Ovary (tissue), 9 donors: Measurements from ENCODE around the gene JPH4. TPM values are rescaled to one million over a fixed set of nuclear protein-coding genes. Genes with fewer than 3 reads are reported as not detected.

ENCODE experiments used
- DNase-seq, 5 donors: peaks; one replicate each; pipeline ENCODE4 v3.0.0-alpha.2; 2019 to 2020
- H3K27ac ChIP-seq, 2 donors: fragments of 200-600 bp; one replicate each; pipeline versions ENCODE4 v1.5.1 to v1.8.0; 2019 to 2022
- H3K27me3 ChIP-seq: fragments of 200-600 bp; one replicate; pipeline ENCODE4 v1.8.0; 2022
- H3K36me3 ChIP-seq: fragments of 200-600 bp; sonication (generic); one replicate; pipeline ENCODE4 v1.5.1; 2019
- H3K4me1 ChIP-seq: one replicate; pipeline ENCODE4 v1.8.1; 2013; ENCODE audit warnings: mild to moderate bottlenecking, moderate library complexity; ENCODE audit not compliant: insufficient read depth
- H3K4me3 ChIP-seq: fragments of 200-600 bp; sonication (generic); one replicate; pipeline ENCODE4 v1.5.1; 2017
- H3K9me3 ChIP-seq, 2 donors: fragments of 200-600 bp in 1 of 2; sonication (generic) in 1 of 2; one replicate each; pipeline versions ENCODE4 v1.5.1 to v1.8.1; 2013 to 2019; ENCODE audit warnings: mild to moderate bottlenecking in 1 of 2, moderate library complexity in 1 of 2
- CTCF ChIP-seq, 3 donors: fragments of 450-650 bp in 2 of 3; fragments of 200-600 bp in 1 of 3; IDR thresholded peaks; one replicate each; pipeline versions ENCODE4 v1.5.1 to v1.8.0; 2016 to 2022; ENCODE audit warnings: antibody characterized with exemption in 3 of 3, mild to moderate bottlenecking in 1 of 3
- EP300 ChIP-seq: sonication (generic); formaldehyde crosslinking; IDR thresholded peaks from one replicate; pipeline ENCODE4 v1.6.1; 2017; ENCODE audit warnings: antibody characterized with exemption
- POLR2A ChIP-seq: fragments of 450-650 bp; IDR thresholded peaks from one replicate; pipeline ENCODE4 v1.6.1; 2017; ENCODE audit warnings: antibody characterized with exemption, mild to moderate bottlenecking, moderate library complexity
- WGBS, 3 donors: extraction: QIAGEN DNeasy Blood & Tissue Kit in 1 of 3; methylation state at CpG; one replicate each; pipeline versions ENCODE4 v1.1.5 to v1.1.7; 2013 to 2017; 5-methylcytosine and 5-hydroxymethylcytosine counted together
- intact Hi-C, 4 donors: fragments of 100-400 bp; cut with DNase I; formaldehyde crosslinking; loops; one replicate each; pipeline versions ENCODE4 v1.11.0 to v1.15.1; 2022 to 2023
- polyA plus RNA-seq, 2 donors: library from polyadenylated mRNA; stranded (reverse); fragments of 200-250 nt in 1 of 2; fragments of 350-450 nt in 1 of 2; fragmentation: Illumina TruSeq in 1 of 2; extraction: RNeasy Lipid Tissue Mini Kit (QIAGEN cat#74804) in 1 of 2; gene quantifications; one replicate each; pipeline ENCODE4 v1.2.3, GENCODE V29; 2013 to 2014
- total RNA-seq, 7 donors: library from RNA; depleted of rRNA in 2 of 7; stranded (reverse); fragments of >200 nt in 2 of 7; fragmentation: NEBNext Ultra II Directional in 3 of 7; extraction: Animal tissue kit (Norgen Biotek cat#: 25700) in 3 of 7; gene quantifications; one replicate each; pipeline versions ENCODE4 v1.1.0 to v1.2.4, GENCODE V29; 2016 to 2023
- donor health status: DM: no; HTN: no; CAD: no; lungs with moderate emphysema.
- donor health status: DM: no; HTN: no; CAD: no.
- donor health status: Bipolar disorder and iron deficiency.
- donor health status: DM: yes; HTN: yes; CAD: no.
- donor health status: DM: no; HTN: no; CAD: no.
- donor health status: DM: yes; HTN: yes; CAD: no.

The JPH4 gene
- total and polyA plus RNA-seq, 9 donors, result 7.4 to 43.5 (median 11.5) TPM

- 87 to 90% (median 88%) methylated on average over 18 to 20 of the region's 20 CpGs for WGBS, 3 donors
- intact Hi-C loops, result no loop called here
- Histone ChIP-seq H3K9me3 (no peaks in the 10 kb centered on the region), H3K27me3 (no peaks in the 10 kb centered on the region), H3K4me3 (no peak overlapping the region), H3K36me3 (no peaks in the 10 kb centered on the region), H3K4me1 (no peaks in the 10 kb centered on the region), H3K27ac (no peak overlapping the region)
- DNase-seq, result no peak
- TF ChIP-seq POLR2A, result no peak
- no peak for TF ChIP-seq CTCF (IDR thresholded peaks at IDR 0.05)
- TF ChIP-seq EP300, result no peak
Observed at GRCh38 chr14:23521785-23522640, 56.6 kb downstream of the JPH4 start.

GRCh38 chr14:23520899-23521533 is 57.6 kb downstream of the JPH4 start:
- Histone ChIP-seq H3K4me3 (no peak overlapping the region), H3K27me3 (no peaks in the 10 kb centered on the region), H3K36me3 (no peaks in the 10 kb centered on the region), H3K27ac (no peak overlapping the region), H3K4me1 (no peaks in the 10 kb centered on the region), H3K9me3 (no peaks in the 10 kb centered on the region)
- TF ChIP-seq CTCF (IDR thresholded peaks at IDR 0.05), result no peak
- no peak for TF ChIP-seq EP300
- no peak for TF ChIP-seq POLR2A
- WGBS, 3 donors, result 82 to 85% (median 82%) methylated on average over 14 of the region's 14 CpGs
- intact Hi-C loops, result no loop called here
- DNase-seq, result no peak

- no peak for DNase-seq
- no peaks in the 10 kb centered on the region for H3K4me1 ChIP-seq
- H3K27ac ChIP-seq, result no peak overlapping the region
- TF ChIP-seq CTCF (IDR thresholded peaks at IDR 0.05), result no peak
- no peak for TF ChIP-seq POLR2A
- no peak for TF ChIP-seq EP300
- no peaks in the 10 kb centered on the region for H3K9me3 ChIP-seq
- H3K36me3 ChIP-seq, result no peaks in the 10 kb centered on the region
- no peaks in the 10 kb centered on the region for H3K27me3 ChIP-seq
- 57 to 64% (median 58%) methylated on average over 4 of the region's 4 CpGs for WGBS, 3 donors
- no peak overlapping the region for H3K4me3 ChIP-seq
- intact Hi-C loops, result no loop called here
Observed at GRCh38 chr14:23518709-23519108, 59.9 kb downstream of the JPH4 start.

Other genes starting within 250 kb of the JPH4 start
- 10 to 100 TPM; 25.0 to 48.0 (median 38.5) TPM for gene SLC22A17, start 225.9 kb downstream of the JPH4 start, total RNA-seq
- 10 to 100 TPM in 1 of 2 donors, 1 to 10 TPM in 1; 8.9 to 32.7 TPM for gene SLC22A17, start 225.9 kb downstream of the JPH4 start, polyA plus RNA-seq
- 10 to 100 TPM; 13.8 to 44.2 (median 34.6) TPM for gene EFS, start 213.6 kb downstream of the JPH4 start, total RNA-seq
- gene EFS, start 213.6 kb downstream of the JPH4 start, polyA plus RNA-seq, result 10 to 100 TPM; 10.8 to 22.2 TPM
- not detected for gene IL25, start 206.0 kb downstream of the JPH4 start, total RNA-seq
- not detected for gene IL25, start 206.0 kb downstream of the JPH4 start, polyA plus RNA-seq
- under 1 TPM in 1 of 7 donors, not detected in 6; 0.48 TPM for gene CMTM5, start 201.7 kb downstream of the JPH4 start, total RNA-seq
- 1 to 10 TPM in 1 of 2 donors, under 1 TPM in 1; 0.16 to 1.1 TPM for gene CMTM5, start 201.7 kb downstream of the JPH4 start, polyA plus RNA-seq
- gene MYH6, start 170.5 kb downstream of the JPH4 start, total RNA-seq, result 1 to 10 TPM in 1 of 7 donors, under 1 TPM in 3, not detected in 3; 0.07 to 1.1 (median 0.74) TPM
- under 1 TPM in 1 of 2 donors, not detected in 1; 0.31 TPM for gene MYH6, start 170.5 kb downstream of the JPH4 start, polyA plus RNA-seq
- 1 to 10 TPM in 1 of 7 donors, under 1 TPM in 2, not detected in 4; 0.92 to 1.1 (median 0.96) TPM for gene MYH7, start 143.1 kb downstream of the JPH4 start, total RNA-seq
- gene MYH7, start 143.1 kb downstream of the JPH4 start, polyA plus RNA-seq, result under 1 TPM in 1 of 2 donors, not detected in 1; 0.93 TPM
- 10 to 100 TPM; 32.9 to 51.6 (median 38.4) TPM for gene NGDN, start 109.1 kb downstream of the JPH4 start, total RNA-seq
- gene NGDN, start 109.1 kb downstream of the JPH4 start, polyA plus RNA-seq, result 10 to 100 TPM; 48.5 to 57.5 TPM
- gene ZFHX2, start 27.0 kb downstream of the JPH4 start, total RNA-seq, result 1 to 10 TPM in 5 of 7 donors, under 1 TPM in 2; 0.48 to 2.3 (median 2.0) TPM
- gene ZFHX2, start 27.0 kb downstream of the JPH4 start, polyA plus RNA-seq, result under 1 TPM; 0.34 to 0.63 TPM
- 10 to 100 TPM; 14.6 to 22.3 (median 19.6) TPM for gene THTPA, start 22.5 kb downstream of the JPH4 start, total RNA-seq
- 10 to 100 TPM; 11.5 to 11.9 TPM for gene THTPA, start 22.5 kb downstream of the JPH4 start, polyA plus RNA-seq
- gene AP1G2, start 11.0 kb downstream of the JPH4 start, total RNA-seq, result 100 to 1,000 TPM in 3 of 7 donors, 10 to 100 TPM in 4; 76.3 to 129 (median 92.8) TPM
- 10 to 100 TPM; 32.0 to 80.4 TPM for gene AP1G2, start 11.0 kb downstream of the JPH4 start, polyA plus RNA-seq
- 10 to 100 TPM in 4 of 7 donors, 1 to 10 TPM in 3; 1.6 to 46.6 (median 14.9) TPM for gene DHRS2, start 57.6 kb upstream of the JPH4 start, total RNA-seq
- 10 to 100 TPM; 12.5 to 28.5 TPM for gene DHRS2, start 57.6 kb upstream of the JPH4 start, polyA plus RNA-seq